Activated CD8-positive, alpha-beta memory T cell treated with anti-CD3 and anti-CD28 coated beads for 48 hours (primary cell): ENCODE data around the gene PNPLA1.

Experiments
- DNase-seq, 3 experiments: peaks; one replicate each; pipeline ENCODE4 v3.0.0-alpha.2; 2020; ENCODE audit warnings: low read depth in 2 of 3, low spot score in 2 of 3

PNPLA1 gene

DNA sequence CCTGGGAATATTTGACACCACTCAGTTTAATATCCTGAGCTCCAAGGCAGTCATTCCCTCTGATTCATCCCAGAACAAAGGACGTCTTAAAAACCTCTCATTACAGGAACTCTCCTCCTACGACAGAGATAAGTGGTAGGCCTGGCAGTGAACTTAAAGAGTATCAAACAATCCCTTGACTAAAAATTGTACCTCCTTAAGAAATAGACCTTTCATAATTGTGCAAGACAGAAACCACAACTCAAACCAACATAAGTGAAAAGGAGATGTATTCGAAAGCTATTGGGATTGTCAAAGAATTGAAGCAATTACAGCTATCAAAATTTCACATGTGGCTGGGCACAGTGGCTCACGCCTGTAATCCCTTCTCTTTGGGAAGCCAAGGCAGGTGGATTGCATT is 86.0 kb downstream of the PNPLA1 start:
- no peak for DNase-seq

DNA sequence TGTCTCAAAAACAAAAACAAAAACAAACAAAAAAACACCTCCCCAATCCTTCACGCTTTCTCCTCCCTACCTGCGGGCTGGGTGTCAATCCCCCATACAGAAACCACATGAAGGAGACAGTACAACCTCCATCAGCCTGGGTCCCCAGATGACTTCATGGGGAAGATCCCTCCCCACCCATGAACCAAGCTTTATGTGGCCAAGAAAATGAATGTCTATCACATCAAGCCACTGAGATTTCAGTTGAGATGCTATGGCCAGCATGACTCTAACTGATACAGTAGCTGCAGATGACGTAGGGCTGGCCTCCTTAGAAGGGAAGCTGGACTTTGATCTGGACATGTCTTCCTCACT is 88.0 kb downstream of the PNPLA1 start:
- DNase-seq, result no peak
